AG04449 (cell line): ENCODE data around the gene CTPS2.
A peak's percentile ranks its signal among the peaks of the same experiment; 100 is the strongest.

Experiments
- CTCF ChIA-PET: fragments of 350-600 bp; formaldehyde crosslinking; extraction: SDS; loops from one replicate; lab custom pipeline; 2021; ENCODE audit warnings: antibody characterized with exemption; lab: Yijun Ruan, JAX
- POLR2A ChIA-PET: fragments of 400-600, 350-600 bp; formaldehyde crosslinking; extraction: SDS; loops from one replicate; lab custom pipeline; 2020; ENCODE audit warnings: antibody characterized with exemption, inconsistent platforms; lab: Yijun Ruan, JAX
- DNase-seq: peaks from one replicate; pipeline ENCODE4 v3.0.0-alpha.2; 2010; ENCODE audit warnings: low read depth, low spot score
- H3K4me3 ChIP-seq: 2 replicates; pipeline ENCODE4 v1.5.1; 2011; ENCODE audit warnings: low read depth, mild to moderate bottlenecking, control low read depth, low read length
- CTCF ChIP-seq: IDR thresholded peaks from one replicate; pipeline ENCODE4 v1.5.1; 2011; ENCODE audit warnings: mild to moderate bottlenecking, moderate library complexity, low read length, control low read depth, inconsistent platforms; ENCODE audit not compliant: insufficient read depth; ENCODE audit errors: missing control alignments

CTPS2 gene

DNA sequence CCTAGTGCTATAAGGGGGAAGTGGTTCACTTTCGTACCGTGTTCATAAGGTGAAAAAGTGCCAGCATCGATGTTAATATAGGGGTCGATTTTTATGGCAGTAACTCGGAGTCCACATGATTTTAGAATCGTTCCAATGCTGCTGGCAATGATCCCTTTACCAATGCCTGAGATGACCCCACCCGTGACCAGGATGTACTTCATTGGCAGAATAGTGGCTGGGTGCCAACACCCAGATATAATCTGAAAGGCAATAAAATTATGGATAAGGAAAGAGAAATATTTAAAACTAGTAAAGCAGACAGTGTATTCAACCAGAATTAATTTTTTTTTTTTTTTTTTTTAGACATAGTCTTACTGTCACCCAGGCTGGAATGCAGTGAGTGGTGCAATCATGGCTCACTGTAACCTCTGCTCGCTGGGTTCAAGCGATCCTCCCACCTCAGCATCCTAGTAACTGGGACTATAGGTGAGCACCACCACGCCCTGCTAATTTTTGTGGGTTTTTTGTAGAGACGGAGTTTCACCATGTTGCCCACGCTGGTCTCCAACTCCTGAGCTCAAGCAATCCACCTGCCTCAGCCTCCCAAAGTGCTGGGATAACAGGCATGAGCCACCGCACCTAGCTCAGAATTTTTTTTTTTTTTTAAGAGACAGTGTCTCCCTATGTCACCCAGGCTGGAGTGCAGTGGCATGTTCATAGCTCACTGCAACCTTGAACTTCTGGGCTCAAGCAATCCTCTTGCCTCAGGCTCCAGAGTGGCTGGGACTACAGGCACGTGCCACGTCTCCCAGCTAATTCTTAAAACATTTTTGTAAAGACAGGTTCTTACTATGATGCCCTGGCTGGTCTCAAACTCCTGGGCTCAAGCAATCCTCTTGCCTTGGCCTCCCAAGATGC is 9.5 kb downstream of the CTPS2 start:
- no peak for DNase-seq
- POLR2A ChIA-PET = no interaction called here
- no peak for TF ChIP-seq CTCF
- CTCF ChIA-PET = no interaction called here
- no peak overlapping the region for H3K4me3 ChIP-seq

GRCh38 chrX:16700734-16701133 is 11.7 kb downstream of the CTPS2 start:
- H3K4me3 ChIP-seq = no peak overlapping the region
- no peak for DNase-seq
- CTCF ChIA-PET = no interaction called here
- no peak for TF ChIP-seq CTCF
- POLR2A ChIA-PET = no interaction called here

DNA sequence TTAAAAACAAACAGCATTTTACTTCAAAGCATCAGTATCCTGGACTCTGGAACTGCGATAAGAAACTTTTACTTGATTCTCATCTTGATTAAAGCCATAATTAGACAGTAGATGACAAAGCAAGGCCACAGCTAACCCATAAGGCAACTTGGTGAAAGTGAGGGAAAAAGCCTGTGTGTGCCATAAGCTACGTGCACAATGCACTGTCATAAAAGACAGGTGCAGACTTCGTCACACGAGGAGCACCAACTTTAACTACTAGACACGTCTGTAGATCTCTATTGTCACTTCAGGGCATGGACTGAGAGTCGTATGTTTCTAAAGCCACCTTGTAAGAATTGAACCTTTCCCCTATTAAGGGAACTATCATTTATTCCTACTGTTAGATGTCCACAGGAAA is 13.1 kb downstream of the CTPS2 start:
- H3K4me3 ChIP-seq = no peak overlapping the region
- DNase-seq = no peak
- POLR2A ChIA-PET = no interaction called here
- TF ChIP-seq CTCF = no peak
- CTCF ChIA-PET = no interaction called here

GRCh38 chrX:16696956-16697355 is 15.5 kb downstream of the CTPS2 start:
- H3K4me3 ChIP-seq = no peak overlapping the region
- ChIA-PET POLR2A (interaction anchor here (0.7 kb wide), 1 partner anchor 11 kb away, joined by 5 read pairs; no protein-coding TSS in a partner anchor), CTCF (interaction anchor here (1.1 to 3.5 kb wide), 6 partner anchors 9 to 935 kb away, joined by 4 to 14 read pairs (median 6); no protein-coding TSS in a partner anchor)
- no peak for DNase-seq
- TF ChIP-seq CTCF = no peak

- CTCF ChIA-PET = interaction anchor here (0.9 to 3.5 kb wide), 7 partner anchors 8 to 1224 kb away, joined by 3 to 14 read pairs (median 3); partner anchors contain the start of gene SYAP1
- peak; percentile 71 for TF ChIP-seq CTCF
- POLR2A ChIA-PET = interaction anchor here (0.5 kb wide), 1 partner anchor 24 kb away, joined by 4 read pairs; the partner anchor contains the start of gene SYAP1
- DNase-seq = no peak
- H3K4me3 ChIP-seq = no peak overlapping the region
These were observed 17.3 kb downstream of the CTPS2 start for GRCh38 chrX:16695079-16695676.

GRCh38 chrX:16687514-16687913 is 25.0 kb downstream of the CTPS2 start:
- DNase-seq = no peak
- no peak overlapping the region for H3K4me3 ChIP-seq
- POLR2A ChIA-PET = interaction anchor here (0.6 kb wide), 1 partner anchor 17 kb away, joined by 3 read pairs; no protein-coding TSS in a partner anchor
- no peak for TF ChIP-seq CTCF
- CTCF ChIA-PET = interaction anchor here (0.6 to 2.4 kb wide), 3 partner anchors 8 to 251 kb away, joined by 4 to 6 read pairs (median 4); no protein-coding TSS in a partner anchor
